ENCODE results near the gene ART5. TPM values are rescaled to one million over a fixed set of nuclear protein-coding genes. Genes with fewer than 3 reads are reported as not detected.
"Not testable (repeated sequence)": the region's sequence is repeated elsewhere in the genome, so short reads cannot be mapped to it uniquely, and the experiment has no call there.

ART5 gene
- total RNA-seq, 3 donors from 2014 or later: not detected

GRCh38 chr11:3590193-3590592 is 51.6 kb downstream of the ART5 start:
- H3K4me3 Mint-ChIP-seq; H3K9me3 Mint-ChIP-seq; H3K36me3 Mint-ChIP-seq (ENCODE audit: insufficient read depth); H3K4me1 Mint-ChIP-seq (ENCODE audit: low read depth); DNase-seq; ATAC-seq; H3K27me3 Mint-ChIP-seq (ENCODE audit: low read depth): not testable (repeated sequence)

GRCh38 chr11:3588776-3589175 is 53.0 kb downstream of the ART5 start:
- not testable (repeated sequence) for H3K36me3 Mint-ChIP-seq (ENCODE audit: insufficient read depth); H3K4me3 Mint-ChIP-seq; H3K9me3 Mint-ChIP-seq; DNase-seq; ATAC-seq; H3K27me3 Mint-ChIP-seq (ENCODE audit: low read depth); H3K4me1 Mint-ChIP-seq (ENCODE audit: low read depth)

Other genes with a start within 250 kb of the ART5 start
- not detected for gene ART1, start 3.1 kb upstream of the ART5 start, total RNA-seq
- gene CHRNA10, start 29.4 kb upstream of the ART5 start, total RNA-seq: 1 to 10 TPM; 1.1 to 1.7 (median 1.2) TPM
- 100 to 1,000 TPM; 118 to 124 (median 119) TPM for gene NUP98, start 155.6 kb upstream of the ART5 start, total RNA-seq
- 10 to 100 TPM; 28.9 to 31.2 (median 29.0) TPM for gene PGAP2, start 166.6 kb upstream of the ART5 start, total RNA-seq
- 100 to 1,000 TPM; 174 to 187 (median 184) TPM for gene RHOG, start 199.0 kb upstream of the ART5 start, total RNA-seq
- 10 to 100 TPM; 35.6 to 42.5 (median 37.4) TPM for gene STIM1, start 213.7 kb upstream of the ART5 start, total RNA-seq

All from activated T-cell treated with anti-CD3 and anti-CD28 coated beads, Interleukin-2, amount 50 U/mL, for 4 hours (primary cell).